HG03354 (cell line): ENCODE measurements around the gene TMEM134.

Experiments
- ATAC-seq: cut with Tn5 transposase; IDR thresholded peaks from one replicate; pipeline ENCODE4 v1.9.1; 2021; ENCODE audit warnings: mild to moderate bottlenecking; ENCODE audit not compliant: unreplicated experiment, poor library complexity, severe bottlenecking

TMEM134 gene

GRCh38 chr11:67413266-67413849, 55.7 kb downstream of the TMEM134 start:
- ATAC-seq = no peak

DNA sequence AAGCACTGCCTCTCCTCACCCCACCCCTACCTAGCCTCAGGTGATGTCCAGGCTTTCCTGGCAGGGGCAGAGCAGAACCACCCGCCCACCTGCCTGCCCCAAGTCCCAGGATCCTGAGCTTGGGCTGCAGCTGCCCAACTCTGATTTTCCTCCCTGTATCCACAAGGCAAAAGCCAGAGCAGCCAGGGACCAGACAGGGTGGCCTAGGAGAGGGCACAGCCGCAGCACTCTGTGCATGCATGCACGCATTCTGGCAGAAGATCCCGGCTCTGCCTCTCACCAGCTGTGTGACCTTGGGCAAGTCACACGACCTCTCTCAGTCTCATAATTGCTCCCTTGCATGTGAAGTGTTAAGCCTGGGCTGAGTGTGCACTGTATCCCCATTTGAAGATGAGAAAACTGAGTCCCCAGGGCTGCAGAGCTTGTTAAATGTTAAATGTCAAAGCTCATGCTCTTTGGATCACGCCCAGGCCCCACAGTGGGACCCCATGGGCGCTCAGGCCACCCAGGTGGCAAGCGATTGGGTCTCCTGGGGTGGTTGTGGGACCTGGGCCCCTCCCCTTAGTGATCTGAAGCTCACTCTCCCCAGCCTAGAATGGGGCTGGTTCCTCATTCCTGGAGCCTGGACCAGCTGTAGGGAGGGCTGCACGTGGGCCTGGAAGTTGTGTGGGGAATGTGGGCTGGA, 56.4 kb downstream of the TMEM134 start:
- ATAC-seq = no peak

GRCh38 chr11:67411785-67412152, 57.3 kb downstream of the TMEM134 start:
- ATAC-seq = no peak
